HG03039 (cell line): Measurements from ENCODE around the gene SHKBP1.
"Not testable (repeated sequence)": the region's sequence is repeated elsewhere in the genome, so short reads cannot be mapped to it uniquely, and the experiment has no call there.

ENCODE experiments used
- ATAC-seq: cut with Tn5 transposase; IDR thresholded peaks from one replicate; pipeline ENCODE4 v1.9.1; 2021; ENCODE audit warnings: mild to moderate bottlenecking, moderate library complexity; ENCODE audit not compliant: unreplicated experiment

The SHKBP1 gene, protein sequence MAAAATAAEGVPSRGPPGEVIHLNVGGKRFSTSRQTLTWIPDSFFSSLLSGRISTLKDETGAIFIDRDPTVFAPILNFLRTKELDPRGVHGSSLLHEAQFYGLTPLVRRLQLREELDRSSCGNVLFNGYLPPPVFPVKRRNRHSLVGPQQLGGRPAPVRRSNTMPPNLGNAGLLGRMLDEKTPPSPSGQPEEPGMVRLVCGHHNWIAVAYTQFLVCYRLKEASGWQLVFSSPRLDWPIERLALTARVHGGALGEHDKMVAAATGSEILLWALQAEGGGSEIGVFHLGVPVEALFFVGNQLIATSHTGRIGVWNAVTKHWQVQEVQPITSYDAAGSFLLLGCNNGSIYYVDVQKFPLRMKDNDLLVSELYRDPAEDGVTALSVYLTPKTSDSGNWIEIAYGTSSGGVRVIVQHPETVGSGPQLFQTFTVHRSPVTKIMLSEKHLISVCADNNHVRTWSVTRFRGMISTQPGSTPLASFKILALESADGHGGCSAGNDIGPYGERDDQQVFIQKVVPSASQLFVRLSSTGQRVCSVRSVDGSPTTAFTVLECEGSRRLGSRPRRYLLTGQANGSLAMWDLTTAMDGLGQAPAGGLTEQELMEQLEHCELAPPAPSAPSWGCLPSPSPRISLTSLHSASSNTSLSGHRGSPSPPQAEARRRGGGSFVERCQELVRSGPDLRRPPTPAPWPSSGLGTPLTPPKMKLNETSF

DNA sequence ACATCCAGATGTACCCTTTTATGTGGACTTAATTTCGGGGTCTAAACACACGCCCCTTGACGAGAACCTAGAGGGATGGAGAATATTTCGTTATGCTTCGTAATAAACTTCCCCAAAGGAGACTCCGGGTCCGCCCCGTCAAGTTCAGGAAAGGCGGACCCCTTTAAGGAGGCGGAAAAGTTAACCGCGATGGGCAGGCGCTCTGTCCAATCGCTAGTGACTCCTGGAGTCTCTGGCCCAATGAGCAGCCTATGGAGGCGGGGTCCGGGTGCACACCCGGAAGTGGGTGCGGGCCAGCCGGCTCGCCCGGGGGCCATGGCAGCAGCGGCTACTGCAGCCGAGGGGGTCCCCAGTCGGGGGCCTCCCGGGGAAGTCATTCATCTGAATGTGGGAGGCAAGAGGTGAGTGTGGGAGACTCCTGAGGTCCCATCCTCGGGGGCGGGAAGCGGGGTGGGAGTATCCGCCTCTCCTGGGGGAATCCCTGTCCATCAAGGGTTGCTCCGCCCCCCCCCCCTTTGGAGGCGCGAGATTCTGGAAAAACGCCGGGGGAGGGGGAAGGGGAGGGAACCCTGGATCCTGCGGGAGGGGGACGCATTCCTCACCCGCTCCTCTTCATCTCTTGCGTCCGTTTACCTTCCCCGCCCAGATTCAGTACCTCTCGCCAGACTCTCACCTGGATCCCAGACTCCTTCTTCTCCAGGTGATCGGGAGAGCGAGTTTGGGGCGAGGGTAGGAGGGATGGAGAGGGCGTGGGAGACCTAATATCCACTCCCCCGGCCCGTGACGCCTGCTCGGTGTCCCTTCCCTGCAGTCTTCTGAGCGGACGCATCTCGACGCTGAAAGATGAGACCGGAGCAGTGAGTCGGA, at the start of gene SHKBP1:
TSS of gene SHKBP1 (plus strand) at position 289 of the 867 bp plus-strand sequence. CDS start at position 316, 27 bp downstream.
- ATAC-seq = peak; percentile 95

DNA sequence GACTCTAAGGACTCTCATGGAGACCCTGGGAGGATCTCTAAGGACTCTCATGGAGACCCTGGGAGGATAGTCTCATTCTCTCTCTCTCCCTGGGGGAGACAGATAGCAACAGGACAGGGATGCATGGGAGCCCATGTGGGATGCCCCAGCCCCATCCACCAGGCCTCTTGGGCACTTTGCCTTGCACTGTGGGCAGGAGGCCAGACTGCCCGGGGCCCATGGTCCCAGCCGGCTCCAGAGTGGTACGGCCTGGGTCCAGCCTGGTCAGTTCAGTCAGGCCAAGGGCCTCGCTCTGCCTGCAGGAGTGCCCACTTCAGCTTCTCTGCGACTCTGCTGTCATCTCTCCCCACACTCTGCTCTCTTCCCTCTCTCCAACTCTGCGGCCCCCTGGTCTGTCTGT, 48.6 kb upstream of the SHKBP1 start:
- no peak for ATAC-seq

DNA sequence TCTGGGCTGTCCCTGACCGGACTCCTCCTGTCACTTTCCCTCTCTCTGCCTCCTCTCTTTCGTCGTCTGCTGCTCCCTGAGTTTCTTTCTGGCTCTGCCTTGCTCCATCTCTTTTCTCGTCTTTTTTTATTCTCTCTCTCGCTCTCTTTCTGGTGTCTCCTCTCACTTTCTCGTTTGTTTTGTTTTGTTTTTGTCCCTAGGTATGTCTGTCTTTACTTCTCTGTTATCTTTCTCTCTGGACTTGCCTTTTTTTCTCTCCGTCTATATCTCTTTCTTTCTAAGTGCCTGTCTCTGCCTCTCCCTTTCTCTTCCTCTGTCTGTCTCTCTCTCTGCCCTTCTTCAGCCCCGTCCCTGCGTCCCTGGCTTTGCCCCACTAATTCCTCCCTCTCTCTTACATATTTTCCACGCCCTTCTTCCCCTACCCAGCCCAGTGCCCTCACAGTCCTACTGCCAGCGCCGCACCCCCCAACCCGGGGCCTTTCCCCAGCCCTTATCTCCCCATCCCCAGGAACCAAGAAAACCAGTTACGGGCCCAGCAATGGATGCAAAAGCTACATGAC, 48.1 kb upstream of the SHKBP1 start:
- ATAC-seq = no peak

DNA sequence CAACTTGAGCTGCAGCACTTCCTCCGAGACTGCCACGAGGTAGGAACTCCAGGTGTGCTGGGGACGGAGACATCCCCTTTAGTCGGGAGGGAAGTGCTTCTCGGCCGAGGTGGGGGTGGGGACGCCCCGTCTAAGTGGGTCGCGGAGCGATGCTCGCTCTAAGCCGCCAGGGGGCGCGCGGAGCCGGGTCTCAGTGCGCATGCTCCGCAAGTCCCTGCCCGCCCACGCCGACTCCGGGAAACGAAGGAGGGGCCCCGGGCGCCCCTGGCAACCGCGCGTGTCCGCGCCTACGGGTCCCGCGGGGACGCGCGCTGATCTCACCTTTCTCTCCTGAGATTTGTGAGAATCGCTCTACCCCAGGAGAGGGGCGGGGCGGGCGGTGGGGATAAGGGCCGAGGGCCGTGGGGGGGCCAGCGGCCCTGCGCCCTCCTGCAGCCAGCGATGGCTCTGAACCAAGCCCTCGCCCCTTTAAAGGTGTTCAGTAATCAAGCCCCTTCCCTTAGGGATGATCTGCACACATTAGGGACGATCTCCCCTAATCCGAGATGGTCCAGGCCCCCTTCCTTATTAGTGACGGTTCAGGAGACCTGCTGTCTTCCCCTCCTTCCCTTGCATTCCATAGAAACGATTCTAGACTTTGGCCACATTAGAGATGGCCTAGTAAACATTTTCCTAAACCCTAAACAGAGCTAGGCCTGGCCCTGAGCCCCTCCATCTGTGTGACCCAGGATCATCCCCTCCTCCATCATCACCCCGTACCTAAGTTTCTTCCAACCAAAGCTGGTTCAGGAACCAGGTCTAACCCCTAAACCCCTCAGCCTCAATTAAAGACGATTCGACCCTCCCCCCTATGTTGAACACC, 47.3 kb upstream of the SHKBP1 start:
- ATAC-seq = no peak

DNA sequence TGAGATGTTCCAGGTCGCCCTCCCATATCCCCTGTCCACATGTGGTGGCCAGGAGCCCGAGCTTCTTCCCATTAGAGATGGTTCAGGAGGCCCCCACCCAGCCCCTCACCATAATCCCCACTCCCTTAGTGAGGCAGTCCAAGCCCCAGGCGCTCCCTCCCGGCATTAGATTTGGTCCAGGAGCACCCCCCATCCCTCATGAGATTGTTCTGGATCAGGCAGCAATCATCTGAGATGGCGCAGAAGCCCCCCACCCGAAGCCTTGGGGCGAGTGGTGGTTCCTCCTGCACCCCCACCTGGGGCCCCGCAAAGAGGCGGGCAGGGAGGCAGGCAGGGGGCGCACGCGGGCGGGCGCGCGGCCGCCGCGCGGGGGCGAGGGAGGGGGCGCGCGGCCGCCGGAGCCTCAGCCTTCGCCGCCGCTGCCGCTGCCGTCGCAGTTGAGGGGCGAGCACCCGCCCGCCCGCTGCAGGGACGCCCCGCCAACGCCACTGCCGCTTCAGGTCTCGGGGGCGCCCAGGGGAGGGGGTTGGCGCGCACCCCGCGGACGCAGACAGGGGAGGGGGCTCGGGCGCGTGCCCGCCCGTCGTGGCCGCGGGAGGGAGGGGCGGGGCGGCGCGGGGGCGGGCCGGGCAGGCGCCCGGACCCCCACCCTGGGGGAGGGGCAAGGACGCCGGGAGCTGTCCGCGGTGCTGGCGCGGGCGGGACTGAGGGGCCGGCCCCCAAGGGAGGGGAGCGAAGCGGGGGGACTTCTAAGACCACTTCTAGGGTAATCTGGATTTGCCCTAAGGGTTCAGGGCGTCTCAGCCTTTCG, 46.4 kb upstream of the SHKBP1 start:
- no peak for ATAC-seq

DNA sequence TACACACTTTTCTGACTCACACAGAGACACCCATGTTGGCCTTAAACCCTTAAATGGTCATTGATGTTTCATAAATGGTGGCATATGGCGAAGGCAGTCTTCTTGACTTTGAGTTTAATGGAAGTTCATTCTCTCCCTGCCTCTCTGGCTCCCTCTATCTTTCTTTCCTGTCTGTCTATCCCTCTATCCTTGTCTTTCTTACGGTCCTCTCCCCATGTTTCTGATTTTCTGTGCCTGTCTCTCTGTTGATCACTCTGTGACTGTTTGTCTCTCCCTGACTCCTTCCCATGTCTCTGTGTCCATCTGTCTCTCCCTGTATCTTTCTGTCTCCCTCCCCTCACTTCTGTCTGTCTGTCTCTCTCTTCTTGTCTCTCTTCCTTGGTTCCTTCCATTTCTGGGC, 43.2 kb upstream of the SHKBP1 start:
- no peak for ATAC-seq

DNA sequence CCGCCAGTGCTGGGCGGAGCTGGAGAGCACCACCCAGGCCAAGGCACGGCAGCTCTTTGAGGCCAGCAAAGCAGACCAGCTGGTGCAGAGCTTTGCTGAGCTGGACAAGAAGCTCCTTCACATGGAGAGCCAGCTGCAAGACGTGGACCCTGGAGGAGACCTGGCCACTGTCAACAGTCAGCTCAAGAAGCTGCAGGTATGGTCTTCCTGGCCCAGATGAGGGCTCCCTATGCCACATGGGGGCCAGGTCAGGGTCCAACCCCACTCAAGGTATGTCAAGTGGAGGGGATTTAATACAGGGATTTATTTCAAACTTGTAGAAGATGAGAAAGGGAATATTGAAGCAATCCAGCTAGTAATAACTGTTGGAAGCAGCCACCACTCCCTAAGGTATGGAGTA, 42.5 kb upstream of the SHKBP1 start:
- ATAC-seq = no peak

DNA sequence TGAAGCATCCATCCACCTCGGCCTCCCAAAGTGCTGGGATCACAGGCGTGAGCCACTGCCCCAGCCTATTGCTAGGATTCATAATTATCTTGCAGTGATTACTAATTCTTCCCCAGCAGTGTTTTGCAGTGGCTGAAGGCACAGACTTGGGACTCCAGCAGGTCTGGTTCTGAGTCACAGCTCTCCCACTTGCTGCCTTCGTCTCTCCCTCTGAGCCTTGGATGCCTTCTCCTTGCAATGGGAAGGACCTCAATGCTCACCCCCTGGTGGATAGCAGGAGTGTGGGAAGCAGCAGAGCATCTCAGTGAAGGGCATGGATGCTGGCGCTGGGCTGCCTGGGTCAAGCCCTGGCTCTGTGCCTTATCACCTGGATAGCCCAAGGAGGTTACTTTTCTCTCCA, 37.6 kb upstream of the SHKBP1 start:
- ATAC-seq = no peak

DNA sequence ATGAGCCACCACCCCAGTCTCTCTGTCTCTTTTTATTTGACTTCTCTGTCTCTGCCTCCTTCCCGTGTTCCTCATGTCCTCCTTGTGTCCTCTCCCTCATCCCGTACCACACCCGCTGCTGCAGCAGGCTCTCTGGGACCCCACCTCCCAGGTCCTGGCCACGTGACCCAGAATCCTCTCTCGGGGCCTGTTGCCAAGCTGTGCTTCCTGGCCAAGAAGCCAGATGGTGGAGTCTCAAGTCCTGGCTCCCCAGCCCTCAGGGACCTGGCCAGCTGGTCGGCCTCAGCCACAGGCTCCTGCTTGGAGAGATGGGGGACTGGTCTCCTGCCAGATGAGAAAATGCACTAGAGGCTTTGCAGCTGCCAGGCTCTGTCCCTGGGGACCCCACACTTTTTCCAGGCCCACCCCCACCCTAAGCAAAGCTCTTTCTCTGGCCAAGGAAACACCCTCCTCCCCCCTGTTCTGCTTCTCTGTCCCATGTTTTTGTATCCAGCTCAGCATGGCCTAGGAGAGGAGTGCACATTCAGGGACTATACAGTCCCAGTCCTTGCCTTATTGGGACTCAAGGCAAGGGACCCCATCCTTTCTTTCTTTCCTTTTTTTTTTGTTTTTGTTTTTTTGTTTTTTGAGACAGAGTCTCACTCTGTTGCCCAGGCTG, 34.3 kb upstream of the SHKBP1 start:
- no peak for ATAC-seq

DNA sequence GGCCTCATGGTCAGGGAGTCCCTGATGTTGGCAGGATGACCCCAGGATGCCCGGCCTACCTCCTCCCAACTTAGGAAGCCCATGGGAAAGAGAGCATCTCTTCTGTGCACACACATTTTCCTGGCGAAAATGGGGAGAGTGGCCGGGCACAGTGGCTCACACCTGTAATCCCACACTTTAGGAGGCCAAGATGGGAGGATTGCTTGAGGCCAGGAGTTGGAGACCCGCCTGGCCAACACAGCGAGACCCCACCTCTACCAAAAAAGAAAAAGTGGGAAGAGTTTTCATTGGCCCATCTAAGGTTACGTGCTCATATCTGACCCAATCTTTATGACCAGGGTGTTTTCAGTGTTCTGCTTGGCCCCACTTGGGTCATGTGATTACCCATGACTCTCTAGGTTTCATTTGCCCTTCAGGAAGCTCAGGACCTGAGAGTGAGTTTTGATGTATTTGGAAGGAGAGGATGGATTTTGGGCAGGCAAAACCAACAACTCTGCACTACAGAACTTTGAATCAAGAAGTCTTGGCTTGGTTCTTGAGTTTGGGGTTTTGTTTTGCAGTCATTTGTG, 33.6 kb upstream of the SHKBP1 start:
- no peak for ATAC-seq

DNA sequence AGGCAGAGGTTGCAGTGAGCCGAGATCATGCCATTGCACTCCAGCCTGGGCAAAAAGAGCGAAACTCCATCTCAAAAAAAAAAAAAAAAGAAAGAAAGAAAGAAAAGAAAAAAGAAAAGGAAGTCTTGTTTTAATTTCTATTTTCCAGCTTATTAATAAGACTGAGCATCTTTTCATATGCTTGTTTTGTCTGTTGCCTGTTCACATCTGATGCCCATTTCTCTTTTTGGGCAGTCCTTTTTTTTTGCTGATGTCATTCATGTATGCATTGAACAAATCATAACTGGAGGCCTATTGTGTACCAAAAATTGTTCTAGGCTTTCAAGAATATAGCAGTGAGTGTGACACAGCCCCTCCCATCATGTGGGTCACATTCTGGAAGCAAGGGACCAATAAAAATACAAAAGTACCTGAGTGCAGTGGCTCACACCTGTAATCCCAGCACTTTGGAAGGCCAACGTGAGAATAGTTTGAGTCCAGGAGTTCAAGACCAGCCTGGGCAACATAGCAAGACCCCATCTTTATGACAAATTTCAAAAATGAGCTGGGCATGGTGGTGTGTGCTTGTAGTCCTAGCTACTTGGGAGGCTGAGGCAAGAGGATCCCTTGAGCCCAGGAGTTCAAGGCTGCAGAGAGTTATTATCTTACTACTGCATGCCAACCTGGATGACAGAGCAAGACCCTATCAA, 30.4 kb upstream of the SHKBP1 start:
- ATAC-seq = not testable (repeated sequence)

DNA sequence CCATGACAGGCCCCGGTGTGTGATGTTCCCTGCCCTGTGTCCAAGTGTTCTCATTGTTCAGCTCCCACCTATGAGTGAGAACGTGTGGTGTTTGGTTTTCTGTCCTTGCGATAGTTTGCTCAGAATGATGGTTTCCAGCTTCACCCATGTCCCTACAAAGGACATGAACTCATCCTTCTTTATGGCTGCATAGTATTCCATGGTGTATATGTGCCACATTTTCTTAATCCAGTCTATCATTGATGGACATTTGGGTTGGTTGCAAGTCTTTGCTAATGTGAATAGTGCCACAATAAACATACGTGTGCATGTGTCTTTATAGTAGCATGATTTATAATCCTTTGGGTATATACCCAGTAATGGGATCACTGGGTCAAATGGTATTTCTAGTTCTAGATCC, 29.5 kb upstream of the SHKBP1 start:
- not testable (repeated sequence) for ATAC-seq

DNA sequence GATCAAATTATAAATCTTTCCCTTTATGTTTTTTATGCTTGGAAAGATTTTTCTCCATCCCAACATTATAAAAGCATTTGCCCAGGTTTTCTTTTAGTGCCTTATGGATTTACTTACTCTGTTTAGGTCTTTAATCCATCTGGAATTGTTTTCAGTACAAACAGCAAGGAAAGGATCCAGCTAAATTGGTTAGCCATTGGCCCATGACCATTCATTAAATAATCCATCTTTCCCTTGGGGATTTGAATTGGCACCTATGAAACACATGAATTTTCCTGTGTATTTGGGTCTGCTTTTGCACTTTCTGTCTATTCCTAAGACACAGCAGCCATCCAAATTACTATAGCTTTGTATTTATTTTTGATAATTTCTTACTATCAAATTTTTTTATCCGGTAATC, 28.8 kb upstream of the SHKBP1 start:
- no peak for ATAC-seq

DNA sequence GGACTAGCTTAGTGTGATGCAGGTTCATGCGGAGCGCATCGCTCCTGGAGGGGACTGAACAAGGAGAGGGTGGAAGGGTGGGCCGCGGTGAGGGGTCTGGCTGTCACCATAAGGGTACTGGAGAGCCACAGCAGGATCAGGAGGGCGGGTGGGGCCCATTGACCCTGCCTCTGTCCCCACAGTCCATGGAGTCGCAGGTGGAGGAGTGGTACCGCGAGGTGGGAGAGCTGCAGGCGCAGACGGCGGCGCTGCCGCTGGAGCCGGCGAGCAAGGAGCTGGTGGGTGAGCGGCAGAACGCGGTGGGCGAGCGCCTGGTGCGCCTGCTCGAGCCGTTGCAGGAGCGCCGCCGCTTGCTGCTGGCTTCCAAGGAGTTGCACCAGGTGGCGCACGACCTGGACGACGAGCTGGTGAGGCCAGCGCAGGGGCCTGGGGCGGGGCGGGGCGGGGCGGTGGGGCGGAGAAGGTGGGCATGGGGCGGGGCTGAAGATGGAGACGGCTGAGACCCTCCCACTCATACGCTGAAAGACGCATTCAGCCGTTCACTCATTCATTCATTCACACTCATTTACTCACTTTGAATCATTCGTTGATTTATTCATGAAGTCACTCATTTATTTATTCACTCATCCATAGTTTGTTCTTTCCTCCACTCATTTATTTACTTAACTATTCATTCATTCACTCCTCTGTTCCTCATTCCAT, 27.5 kb upstream of the SHKBP1 start:
- no peak for ATAC-seq

DNA sequence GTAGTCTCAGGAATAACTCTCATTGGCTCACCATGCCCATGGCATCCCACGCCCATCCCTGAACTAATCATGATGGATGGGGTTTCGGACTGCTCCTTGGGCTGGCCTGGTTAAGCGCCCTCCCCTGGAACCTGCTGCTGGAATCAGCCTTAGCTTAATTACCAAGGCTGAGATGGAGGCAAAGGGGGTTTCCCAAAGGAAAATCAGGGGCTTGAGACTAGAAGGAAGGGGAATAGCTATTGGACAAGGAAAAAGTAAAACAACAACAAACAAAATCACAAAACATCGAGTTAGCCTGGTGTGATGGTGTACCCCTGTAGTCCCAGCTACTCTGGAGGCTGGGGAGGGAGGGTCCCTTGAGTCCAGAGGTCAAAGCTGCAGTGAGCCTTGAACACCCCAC, 25.7 kb upstream of the SHKBP1 start:
- ATAC-seq = no peak

DNA sequence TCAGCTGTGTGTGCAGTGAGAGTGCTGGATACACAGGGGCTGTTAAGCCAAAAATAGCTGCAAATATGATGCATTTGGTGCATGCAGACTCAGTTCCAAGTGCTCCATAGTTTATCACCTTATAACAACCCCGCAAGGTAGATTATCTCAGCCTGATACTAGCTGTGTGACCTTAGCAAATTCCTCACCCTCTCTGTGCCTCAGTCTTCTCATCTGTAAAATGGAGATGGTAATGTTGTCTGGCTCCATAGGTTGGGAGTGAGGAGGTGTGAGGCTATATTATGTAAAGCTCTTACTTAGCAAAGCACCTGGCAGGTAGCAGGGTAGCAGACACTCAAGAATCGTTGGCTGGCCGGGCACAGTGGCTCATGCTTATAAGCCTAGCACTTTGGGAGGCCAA, 23.8 kb upstream of the SHKBP1 start:
- no peak for ATAC-seq
